Lung (tissue), 12 donors: ENCODE data around the gene RXRB. TPM values are rescaled to one million over a fixed set of nuclear protein-coding genes. Genes with fewer than 3 reads are reported as not detected.

ENCODE experiments used
- ATAC-seq: fragments of 200-7000 bp; cut with Tn5 transposase; one replicate; pipeline ENCODE4 v1.9.1; 2020; ENCODE audit warnings: moderate number of reproducible peaks; ENCODE audit not compliant: insufficient read depth, low FRiP score
- DNase-seq, 3 donors: peaks; one replicate each; pipeline ENCODE4 v3.0.0-alpha.2; 2013 to 2017
- H3K27ac ChIP-seq, 2 donors: one replicate each; pipeline ENCODE4 v1.5.1; 2013; ENCODE audit warnings: mild to moderate bottlenecking in 2 of 2, moderate library complexity in 2 of 2, control low read depth in 1 of 2, inconsistent platforms in 1 of 2, low read depth in 1 of 2, low read length in 1 of 2
- H3K27me3 ChIP-seq, 3 donors: one replicate each; pipeline ENCODE4 v1.5.1; 2013; ENCODE audit warnings: low read length in 2 of 3; ENCODE audit not compliant: control insufficient read depth in 3 of 3, insufficient read depth in 3 of 3
- H3K36me3 ChIP-seq, 4 donors: one replicate each; pipeline ENCODE4 v1.5.1; 2013; ENCODE audit warnings: low read length in 4 of 4, mild to moderate bottlenecking in 1 of 4, moderate library complexity in 1 of 4; ENCODE audit not compliant: control insufficient read depth in 4 of 4, insufficient read depth in 4 of 4
- H3K4me1 ChIP-seq, 5 donors: one replicate each; pipeline ENCODE4 v1.5.1; 2013; ENCODE audit warnings: low read length in 5 of 5, mild to moderate bottlenecking in 2 of 5, moderate library complexity in 1 of 5; ENCODE audit not compliant: control insufficient read depth in 5 of 5, insufficient read depth in 5 of 5
- H3K4me3 ChIP-seq: one replicate; pipeline ENCODE4 v1.5.1; 2013; ENCODE audit warnings: mild to moderate bottlenecking, control low read depth, moderate library complexity
- H3K9ac ChIP-seq, 2 donors: one replicate each; pipeline ENCODE4 v1.5.1; 2013; ENCODE audit warnings: low read length in 2 of 2, control low read depth in 1 of 2; ENCODE audit not compliant: insufficient read depth in 1 of 2
- H3K9me3 ChIP-seq, 4 donors: one replicate each; pipeline ENCODE4 v1.5.1; 2013; ENCODE audit warnings: low read length in 3 of 4, mild to moderate bottlenecking in 1 of 4, moderate library complexity in 1 of 4; ENCODE audit not compliant: control insufficient read depth in 4 of 4, insufficient read depth in 3 of 4
- CTCF ChIP-seq: IDR thresholded peaks from 2 replicates; pipeline ENCODE4 v1.5.1; 2012; ENCODE audit warnings: mild to moderate bottlenecking; ENCODE audit errors: control extremely low read depth, extremely low read depth
- WGBS, 2 donors: extraction: QIAGEN DNeasy Blood & Tissue Kit; methylation state at CpG; one replicate each; pipeline ENCODE4 v1.1.7; 2013; 5-methylcytosine and 5-hydroxymethylcytosine counted together
- polyA plus RNA-seq, 2 donors: library from polyadenylated mRNA; stranded (reverse); fragments of 200-250 nt; gene quantifications; one replicate each; pipeline ENCODE4 v1.2.1, GENCODE V29; 2013
- total RNA-seq, 2 donors: library from RNA; depleted of rRNA in 1 of 2; stranded (reverse); fragments of >200 nt in 1 of 2; gene quantifications; one replicate each; pipeline ENCODE4 v1.2.1, GENCODE V29; 2014 to 2021
- donor health status: control.
- donor health status: control.
- donor health status: Bipolar disorder and iron deficiency.
- donor health status: healthy.
- donor health status: DM: yes; HTN: yes; CAD: no.

RXRB gene
- total and polyA plus RNA-seq, 4 donors, result 27.4 to 38.7 (median 31.1) TPM

GRCh38 chr6:33164665-33165373 is 35.6 kb downstream of the RXRB start:
- no peak overlapping the region for H3K27ac ChIP-seq
- ATAC-seq, result no peak
- H3K4me3 ChIP-seq, result no peak overlapping the region
- no peak overlapping the region for H3K9ac ChIP-seq
- TF ChIP-seq CTCF, result no peak
- H3K4me1 ChIP-seq, result peaks cover 0 to 12% (median 0%) of the 10 kb centered on the region in 5 donors
- no peaks in the 10 kb centered on the region for H3K9me3 ChIP-seq
- H3K36me3 ChIP-seq, result no peaks in the 10 kb centered on the region
- H3K27me3 ChIP-seq, result no peaks in the 10 kb centered on the region
- WGBS, 2 donors, result 74 to 78% methylated on average over 14 of the region's 14 CpGs
- DNase-seq, result no peak

- no peaks in the 10 kb centered on the region for H3K36me3 ChIP-seq
- no peak for ATAC-seq
- 69 to 83% methylated on average over 10 of the region's 10 CpGs for WGBS, 2 donors
- no peaks in the 10 kb centered on the region for H3K9me3 ChIP-seq
- TF ChIP-seq CTCF, result no peak
- no peak overlapping the region for H3K4me3 ChIP-seq
- no peak for DNase-seq
- no peak overlapping the region for H3K9ac ChIP-seq
- H3K27me3 ChIP-seq, result no peaks in the 10 kb centered on the region
- H3K4me1 ChIP-seq, result peaks cover 0 to 12% (median 0%) of the 10 kb centered on the region in 5 donors
- H3K27ac ChIP-seq, result no peak overlapping the region
Observed at GRCh38 chr6:33164176-33164575, 36.3 kb downstream of the RXRB start.

- Histone ChIP-seq H3K4me1 (peaks cover 0 to 12% (median 0%) of the 10 kb centered on the region in 5 donors), H3K27ac (no peak overlapping the region), H3K27me3 (no peaks in the 10 kb centered on the region), H3K9me3 (no peaks in the 10 kb centered on the region), H3K36me3 (no peaks in the 10 kb centered on the region), H3K9ac (no peak overlapping the region), H3K4me3 (no peak overlapping the region)
- no peak for TF ChIP-seq CTCF
- no peak for DNase-seq
- 85 to 95% methylated on average over 10 of the region's 10 CpGs for WGBS, 2 donors
- ATAC-seq, result no peak
Observed at GRCh38 chr6:33163540-33163939, 36.9 kb downstream of the RXRB start.
